Stimulated activated CD4-positive, alpha-beta T cell treated with anti-CD3 and anti-CD28 coated beads, TNF-alpha, amount 100 ng/mL, for 24 hours (primary cell): ENCODE results near the gene TSPAN32.

Experiments used
- DNase-seq, 3 experiments: peaks; one replicate each; pipeline ENCODE4 v3.0.0-alpha.2; 2020; ENCODE audit warnings: low read depth in 3 of 3

The TSPAN32 gene

DNA sequence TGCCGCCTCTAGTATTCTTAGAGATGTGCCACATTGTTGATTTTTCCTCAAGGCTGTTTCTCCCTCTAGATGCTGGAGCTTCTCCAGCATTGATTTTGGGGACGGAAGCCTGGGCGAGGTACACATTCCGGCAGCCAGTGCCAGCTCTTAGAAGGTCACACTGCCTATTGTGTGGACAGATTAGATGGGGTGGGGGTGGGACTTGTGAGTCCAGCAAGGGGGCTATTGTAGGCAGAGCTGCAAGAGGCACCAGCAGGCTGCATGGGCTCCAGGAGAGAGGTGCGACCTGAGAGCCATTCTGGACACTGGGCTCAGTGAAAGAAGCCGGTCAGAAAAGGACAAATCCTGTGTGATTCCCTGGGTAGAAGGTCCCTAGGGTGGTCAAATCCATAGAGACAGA lies 12.5 kb upstream of the TSPAN32 start:
- DNase-seq: no peak

DNA sequence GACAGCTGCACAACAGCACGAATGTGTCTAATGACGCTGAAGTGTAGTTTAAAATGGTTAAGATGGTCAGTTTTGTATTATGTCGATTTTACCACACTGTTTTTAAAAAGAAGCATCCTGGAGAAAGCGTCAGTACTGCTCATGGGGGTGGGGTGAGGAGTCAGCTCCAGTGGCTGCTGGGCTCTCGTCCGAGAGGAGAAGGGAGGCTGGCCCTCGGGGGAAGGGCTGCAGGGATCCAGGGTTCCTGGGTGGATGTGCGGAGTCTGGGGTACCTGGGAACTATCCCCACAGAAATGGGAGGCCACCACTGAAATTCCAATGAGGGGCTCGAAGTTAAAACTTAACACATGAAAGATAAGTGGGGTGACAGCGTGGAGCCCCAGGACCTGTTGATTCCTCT lies 12.0 kb upstream of the TSPAN32 start:
- no peak for DNase-seq

DNA sequence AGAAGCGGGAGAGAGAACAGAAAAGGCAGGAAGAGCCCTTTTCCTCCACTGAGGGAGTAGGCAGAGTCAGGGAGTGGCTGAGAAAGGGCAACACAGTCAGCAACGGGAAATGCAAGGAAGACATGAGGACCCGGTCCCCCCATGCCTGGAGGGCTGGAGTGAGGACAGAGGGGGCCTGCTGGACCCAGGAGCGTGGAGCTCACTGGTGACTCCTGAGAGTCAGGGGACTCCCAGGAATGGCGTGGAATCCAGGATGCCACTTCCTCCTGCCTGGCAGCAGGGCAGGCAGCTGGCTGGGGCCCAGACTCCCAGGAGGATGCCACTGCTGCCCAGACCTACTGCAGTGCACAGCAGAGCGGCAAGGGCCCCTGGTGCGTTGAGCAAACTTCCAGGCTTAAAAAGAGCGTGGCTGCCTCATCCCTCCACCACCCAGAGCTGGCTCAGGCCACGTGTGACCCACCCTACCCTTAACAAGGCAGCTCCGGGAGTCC lies 11.4 kb upstream of the TSPAN32 start:
- DNase-seq: no peak

DNA sequence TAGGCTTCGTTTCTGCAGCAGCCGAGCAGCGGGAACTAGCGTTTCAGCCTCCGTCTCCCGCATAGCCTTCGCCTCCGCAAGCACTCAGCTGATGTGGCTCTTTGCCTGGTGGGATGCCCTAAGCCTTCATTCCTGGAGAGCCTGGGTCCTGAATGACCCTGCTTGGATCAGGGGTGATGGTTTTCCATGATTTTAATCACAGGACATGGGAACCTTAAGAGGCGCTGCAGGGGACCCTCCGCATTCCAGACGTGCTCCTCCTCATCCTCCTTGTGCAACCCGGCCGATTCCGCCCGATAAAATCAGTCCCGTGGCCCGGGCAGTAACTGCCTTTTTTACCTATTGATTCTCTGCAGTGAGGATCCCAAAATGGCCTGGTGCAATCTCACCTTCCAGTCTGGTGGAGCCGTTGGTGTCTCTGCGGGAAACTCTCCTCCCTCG lies 8.3 kb upstream of the TSPAN32 start:
- DNase-seq: no peak

DNA sequence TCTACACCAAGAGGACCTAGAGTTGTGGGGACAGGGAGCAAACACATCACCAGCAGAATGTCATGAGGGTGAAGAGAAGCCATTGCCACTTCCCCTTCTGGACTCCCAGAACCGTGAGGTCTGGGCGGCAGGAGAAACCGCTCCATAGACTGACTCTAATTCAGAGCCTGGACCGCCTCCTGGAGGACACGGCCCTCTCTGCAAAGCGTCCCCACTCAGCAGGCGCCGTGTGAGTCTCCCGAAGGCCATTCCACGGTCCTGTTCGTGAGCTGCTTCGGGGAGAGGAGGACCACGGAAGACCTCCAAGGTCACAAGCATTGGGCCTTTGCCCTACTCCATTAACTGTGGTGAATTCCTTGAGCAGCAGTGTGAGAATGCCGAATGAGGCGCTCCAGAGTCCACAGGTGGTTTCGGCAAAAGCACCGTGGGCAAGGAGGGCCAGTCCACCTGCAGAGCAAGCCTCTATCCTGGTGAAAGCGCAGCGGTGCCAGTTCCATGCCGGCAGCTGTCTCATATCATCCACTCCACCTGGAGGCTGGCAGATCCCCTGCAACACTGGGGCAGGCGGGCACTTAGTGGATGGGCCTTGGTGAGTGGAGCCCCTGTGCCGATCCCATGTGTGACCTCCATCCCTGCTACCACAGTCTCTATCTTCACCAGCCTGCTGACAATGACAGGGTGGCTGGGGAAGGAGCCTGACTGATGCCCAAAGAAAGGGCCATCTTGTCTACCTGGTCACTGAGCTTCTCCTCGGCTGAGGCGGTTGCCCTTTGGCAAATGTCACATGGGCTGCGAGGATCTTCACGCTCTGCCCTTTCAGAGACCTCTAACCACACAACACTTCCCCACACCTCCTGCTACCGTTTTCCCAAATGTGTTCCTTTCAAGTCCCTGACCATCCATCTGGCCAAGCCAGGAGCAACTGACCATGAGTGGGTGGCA lies 7.6 kb upstream of the TSPAN32 start:
- no peak for DNase-seq

DNA sequence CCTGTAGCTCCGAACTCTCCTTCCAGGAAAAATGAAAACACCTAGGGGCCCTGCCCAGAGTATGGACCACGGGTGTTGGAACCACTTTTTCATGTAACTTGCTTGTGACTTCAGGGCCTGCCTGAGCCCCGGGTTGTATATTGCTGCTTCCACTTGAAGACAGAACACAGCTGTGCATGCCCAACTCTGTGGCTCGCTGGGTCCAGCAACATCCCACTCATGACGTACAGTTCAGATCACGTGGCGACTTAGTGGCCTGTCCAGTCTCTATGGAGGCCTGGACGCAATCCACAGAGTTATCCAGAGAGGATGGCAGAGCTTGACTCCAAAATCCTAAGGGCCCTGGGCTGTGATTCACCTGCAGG lies 6.9 kb upstream of the TSPAN32 start:
- DNase-seq: no peak

DNA sequence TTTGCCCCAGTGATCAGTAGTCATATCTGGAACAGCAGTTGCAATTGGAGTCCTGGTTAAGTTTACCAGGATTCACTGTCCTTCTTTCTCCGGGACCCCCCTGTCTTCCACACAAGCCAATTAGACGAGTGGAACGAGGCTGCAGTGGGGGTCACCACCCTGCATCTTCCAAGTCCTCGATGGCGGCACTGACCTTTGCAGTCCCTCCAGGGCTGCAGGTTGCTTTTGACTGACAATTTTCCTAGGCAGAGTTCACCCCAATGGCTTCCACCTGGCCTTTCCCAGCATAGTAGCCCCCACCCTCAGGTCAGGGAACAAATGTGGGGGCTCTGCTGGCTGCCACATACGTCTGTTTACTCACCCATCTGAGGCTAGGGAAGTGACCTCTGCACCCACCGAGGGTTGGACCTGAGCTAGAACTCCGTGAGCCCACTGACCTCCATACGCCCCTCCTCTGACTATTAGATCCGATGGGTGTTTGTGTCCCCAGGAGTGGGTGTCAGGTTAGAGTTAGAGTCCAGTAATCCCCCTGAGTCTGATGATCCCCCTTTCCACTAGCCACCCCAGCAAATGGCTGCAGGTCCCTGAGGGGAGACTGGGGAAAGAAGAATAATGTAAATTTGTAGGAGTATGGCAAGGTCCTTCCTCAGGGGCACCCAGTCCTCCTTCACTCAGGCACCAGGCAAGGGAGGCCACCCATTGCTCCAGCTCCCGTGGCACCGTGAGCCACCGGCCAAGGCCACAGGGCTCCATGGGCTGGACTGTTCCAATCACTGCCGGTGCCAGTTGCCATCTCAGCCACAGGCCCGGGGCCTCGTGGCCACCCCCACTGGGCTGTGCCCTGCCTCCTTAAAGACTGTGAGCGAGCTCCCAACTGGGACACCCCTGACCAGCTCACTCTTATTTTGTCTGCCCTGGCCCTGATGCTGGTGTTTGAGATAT lies 5.6 kb upstream of the TSPAN32 start:
- DNase-seq: no peak

DNA sequence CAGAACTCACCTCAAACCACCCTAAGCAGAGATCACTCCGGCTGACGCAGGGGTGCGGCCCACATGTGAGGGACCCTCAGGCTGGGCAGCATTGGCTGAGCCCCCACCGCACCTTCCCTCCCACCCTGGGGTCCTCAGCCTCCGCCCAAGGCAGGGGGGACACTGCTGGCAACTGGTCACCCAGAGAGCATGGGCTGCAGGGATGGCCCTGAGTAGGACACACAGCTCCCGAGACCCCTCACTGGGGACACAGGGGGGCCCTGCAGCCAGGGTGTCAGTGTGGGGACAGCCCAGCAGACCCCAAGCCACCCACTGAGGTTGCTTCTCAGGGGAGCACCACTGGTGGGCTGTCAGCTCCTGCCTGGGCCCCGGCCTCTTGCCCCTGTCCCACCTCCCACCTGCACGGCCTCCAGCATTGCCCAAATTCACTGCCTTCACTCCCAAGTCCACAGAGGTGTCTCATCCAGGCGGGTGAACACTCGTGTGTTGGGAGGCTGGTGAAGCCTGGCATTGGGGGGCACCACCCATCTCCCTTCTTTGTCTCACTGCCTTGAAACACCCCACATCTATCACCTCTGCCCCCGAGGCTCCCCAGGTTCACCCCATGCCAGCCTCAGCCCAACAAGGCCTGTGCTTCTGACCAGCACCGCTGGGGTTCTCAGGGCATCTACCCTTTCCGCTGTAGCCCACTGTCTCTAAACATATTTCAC lies 4.7 kb upstream of the TSPAN32 start:
- DNase-seq: no peak

DNA sequence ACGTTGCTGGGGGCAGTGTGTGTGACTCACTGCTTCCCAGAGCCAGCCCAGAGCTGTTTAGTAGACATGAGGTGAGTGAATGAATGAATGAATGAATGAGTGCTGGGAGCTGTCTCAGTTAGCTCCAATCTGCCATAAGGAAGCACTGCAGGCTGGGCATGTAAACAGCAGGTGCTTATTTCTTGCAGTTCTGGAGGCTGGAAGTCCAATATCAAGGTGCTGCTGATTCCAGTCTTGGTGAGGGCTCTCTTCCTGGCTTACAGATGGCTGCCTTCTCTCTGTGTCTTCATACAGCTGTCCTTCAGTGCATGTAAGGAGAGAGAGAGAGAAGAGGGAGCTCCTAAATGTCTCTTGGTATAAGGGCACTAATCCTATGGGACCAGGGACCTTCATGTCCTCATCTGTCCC lies 4.2 kb upstream of the TSPAN32 start:
- DNase-seq: no peak

DNA sequence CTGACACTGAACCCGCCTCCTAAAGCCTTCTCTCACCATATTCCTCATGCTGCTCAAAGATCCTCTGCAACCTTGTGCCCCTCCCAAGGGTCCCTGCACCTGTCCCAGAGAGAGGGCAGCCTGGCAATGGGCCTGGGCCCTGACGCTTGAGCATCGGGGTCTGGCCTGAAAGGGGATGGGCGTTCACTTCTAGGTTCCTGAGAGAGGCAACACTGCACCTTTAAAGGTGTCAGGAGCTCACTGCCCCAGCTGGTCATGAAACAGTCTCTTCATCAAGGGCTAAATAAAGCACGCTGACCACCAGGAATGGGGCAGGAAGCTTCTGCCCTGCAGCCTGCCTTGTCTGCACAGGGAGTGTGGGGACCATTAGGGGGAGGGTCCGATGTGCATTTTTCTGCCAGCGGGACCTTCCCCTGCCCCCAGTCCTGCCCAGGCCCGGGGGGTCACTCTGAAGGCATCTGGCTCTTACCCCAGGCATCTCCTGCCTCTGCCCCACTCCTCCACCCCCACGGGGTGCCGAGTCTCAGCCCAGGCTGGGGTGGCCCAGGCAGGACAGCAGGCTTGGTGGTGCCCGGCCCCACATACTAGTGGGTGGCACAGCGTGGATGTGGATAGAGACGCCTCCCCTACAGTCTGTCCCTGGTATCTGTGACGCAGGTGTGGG lies 3.5 kb upstream of the TSPAN32 start:
- no peak for DNase-seq

DNA sequence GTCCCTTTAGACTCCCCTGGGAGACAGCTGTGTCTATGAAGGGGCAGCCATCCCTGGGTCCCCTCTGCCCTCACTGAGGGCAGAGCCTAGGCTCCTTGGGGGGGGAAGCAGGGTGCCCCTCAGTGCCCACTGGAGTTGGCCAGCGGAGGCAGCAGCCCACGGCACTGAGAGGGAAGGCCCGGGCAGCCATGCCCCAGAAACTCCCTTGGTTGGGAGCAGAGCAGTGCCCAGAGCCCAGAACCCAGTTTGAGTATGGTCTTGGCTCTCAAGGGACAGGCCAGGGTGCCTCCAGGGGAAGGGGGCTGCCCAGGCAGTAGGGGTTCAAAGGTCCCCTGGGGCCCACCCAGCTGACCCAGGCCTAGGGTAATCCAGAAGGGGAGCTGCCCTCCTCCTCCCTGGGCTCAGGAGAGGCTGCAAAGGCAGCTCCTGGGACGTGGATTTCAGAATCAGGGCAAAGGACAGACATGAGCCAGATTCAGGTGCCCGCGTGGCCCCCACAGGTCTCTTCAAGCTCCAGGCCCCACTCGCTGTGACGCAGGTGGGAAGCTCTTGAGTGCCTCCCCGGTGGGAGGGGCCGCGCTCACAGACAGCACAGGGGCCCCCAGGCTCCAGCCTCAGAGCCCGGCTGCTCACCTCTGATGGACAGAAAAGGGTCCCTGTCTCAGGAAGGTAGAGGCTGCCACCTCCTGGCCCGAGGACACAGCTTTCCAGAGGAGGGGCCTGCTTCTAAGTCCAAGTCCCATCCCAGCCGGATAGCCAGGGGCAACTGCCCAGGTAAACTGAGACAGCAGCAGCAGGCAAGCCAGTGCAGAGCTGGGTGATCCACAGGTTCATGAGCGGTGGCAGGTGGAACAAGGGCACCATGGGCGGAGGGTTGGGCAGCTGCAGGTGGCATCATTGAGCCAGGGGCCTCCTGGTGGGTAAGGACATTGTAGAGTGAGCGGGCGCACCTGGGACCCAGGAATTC lies 2.7 kb upstream of the TSPAN32 start:
- peak in 1 of 3 experiments; percentile 22 for DNase-seq

DNA sequence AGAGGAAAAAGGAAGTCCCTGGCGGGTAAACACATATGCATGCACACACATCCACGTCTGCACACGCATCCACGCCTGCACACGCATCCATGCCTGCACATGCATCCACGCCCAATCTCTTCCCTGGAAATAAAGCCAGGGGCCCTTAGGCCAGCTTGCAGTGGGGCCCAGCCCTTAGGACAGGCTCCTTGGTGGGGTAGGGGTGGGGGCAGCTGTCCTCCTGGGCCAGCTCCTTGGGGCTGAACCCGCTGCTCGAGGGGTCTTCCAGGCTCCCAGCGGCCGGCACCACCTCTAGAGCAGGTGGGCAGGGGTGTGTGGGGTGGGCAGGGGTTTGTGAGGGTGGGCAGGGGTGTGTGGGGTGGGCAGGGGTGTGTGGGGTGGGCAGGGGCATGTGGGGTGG lies 2.0 kb upstream of the TSPAN32 start:
- DNase-seq: no peak

DNA sequence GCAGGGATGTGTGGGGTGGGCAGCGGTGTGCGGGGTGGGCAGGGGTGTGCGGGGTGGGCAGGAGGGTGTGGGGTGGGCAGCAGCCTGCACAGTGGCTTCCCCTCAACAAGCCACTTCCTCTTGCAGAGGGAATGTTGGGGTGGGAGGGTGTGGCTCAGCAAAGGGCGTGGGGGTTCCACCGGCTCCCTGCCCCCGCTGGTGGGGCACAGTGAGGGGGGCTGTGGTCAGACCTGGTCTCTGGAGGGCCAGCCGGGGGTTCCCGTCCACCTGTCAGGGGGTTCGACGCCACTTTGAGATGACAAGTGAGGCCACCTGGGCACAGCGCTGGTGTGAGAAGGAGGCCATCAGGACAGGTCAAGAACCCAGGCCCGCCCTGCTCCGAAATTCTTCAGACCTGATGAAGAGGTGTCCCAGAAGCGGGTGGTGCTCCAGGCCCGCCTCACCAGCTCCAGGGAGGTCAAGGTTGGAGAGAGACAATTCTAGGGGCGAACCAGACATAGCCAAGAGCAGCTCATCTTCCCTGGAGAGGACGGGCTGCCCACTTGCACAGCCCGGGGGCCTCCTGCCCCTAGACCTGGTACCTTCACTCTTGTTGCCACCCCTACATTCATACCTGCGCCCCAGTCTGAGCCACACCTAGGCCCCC lies 1.4 kb upstream of the TSPAN32 start:
- no peak for DNase-seq

DNA sequence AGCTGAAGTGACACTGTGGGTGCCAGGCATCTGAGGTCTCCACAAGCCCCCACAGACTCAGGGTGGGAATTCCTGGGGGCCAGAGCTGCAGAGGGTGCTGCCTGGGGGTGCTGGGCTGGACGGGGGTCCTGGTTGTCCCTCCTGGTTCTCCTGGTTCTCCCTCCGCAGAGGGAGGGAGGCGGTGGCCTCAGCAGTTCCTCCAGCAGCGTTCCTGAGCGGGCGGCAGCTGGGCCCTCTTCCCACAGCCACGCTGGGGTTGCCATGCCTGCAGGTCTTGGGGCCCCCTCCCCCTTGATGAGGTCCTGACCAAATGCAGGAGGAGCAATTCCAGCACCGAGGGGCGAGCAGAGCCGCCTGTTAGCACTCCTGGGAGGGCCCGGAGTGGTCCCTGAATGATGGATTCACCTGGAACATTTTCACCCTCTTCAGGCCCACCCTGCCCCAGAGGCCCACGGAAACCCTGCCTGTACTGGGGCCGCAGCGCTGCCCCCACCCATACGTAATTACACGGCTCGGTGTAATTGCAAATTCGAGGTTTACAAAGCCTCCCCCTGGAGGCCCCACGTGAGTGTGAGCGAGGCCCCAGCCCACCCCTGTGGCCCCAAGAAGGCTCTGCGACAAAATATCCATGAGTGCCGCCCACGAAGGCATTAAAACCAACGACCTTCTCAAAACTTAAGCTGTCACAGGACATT lies 730 bp upstream of the TSPAN32 start:
- no peak for DNase-seq

DNA sequence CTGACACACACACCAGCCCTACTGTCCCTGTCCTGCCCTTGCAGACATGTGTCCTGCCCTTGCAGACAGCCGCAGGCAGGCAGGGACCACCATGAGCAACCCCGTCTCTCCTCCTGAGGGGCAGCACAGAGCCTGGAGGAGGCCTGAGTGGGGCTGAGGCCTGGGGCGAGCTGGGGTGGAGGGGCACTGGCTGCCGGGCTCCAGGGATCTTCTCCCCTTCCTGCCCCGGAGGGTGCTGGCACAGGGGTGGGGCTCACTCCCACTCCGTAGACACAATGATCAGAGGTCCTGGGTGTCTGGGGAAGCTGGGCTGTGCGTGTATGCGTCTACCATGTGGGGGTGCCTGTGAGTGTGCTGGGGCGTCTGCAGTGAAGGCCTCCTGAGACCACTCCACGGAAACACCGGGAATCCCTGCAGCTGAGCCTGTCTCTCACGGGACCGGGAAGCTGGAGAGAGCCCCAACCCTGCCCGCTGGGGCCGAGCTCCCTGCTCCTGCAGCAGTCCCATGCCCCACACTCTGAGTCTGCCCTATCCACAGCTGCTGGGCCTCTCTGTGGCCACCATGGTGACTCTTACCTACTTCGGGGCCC lies 588 bp downstream of the TSPAN32 start:
- peak in 1 of 3 experiments; percentile 24 for DNase-seq

DNA sequence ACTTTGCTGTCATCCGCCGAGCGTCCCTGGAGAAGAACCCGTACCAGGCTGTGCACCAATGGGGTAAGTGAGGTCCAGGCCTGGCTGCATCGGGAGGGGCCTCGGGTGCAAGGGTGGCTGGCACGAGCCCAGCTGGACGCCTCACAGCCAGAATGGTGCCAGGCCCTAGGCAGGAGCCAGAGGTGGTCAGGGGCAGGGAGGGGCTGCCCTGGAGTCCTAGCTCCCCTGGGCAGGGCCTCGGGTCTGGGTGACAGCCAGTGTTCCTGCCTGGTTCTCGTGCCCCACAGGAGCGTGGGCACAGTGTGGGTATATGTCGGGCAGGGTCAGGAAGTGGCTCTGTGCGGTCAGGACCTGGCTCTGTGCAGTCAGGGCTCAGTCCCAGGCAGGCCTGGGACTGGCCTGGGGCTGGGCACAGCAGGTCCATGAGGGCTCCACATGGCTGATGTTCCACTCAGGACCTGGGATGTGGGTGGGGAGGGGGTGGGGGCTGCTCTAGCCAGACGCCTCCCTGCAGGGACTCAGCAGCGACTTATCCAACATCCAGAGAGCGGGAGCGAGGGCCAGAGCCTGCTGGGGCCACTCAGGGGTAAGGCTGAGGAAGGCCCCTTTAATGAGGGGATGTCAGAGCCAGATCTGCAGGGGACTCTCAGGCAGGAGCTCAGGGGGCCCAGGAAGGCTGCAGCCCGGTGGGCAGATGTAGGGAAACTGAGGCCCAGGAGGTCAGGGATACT lies 1.2 kb downstream of the TSPAN32 start:
- DNase-seq: no peak

DNA sequence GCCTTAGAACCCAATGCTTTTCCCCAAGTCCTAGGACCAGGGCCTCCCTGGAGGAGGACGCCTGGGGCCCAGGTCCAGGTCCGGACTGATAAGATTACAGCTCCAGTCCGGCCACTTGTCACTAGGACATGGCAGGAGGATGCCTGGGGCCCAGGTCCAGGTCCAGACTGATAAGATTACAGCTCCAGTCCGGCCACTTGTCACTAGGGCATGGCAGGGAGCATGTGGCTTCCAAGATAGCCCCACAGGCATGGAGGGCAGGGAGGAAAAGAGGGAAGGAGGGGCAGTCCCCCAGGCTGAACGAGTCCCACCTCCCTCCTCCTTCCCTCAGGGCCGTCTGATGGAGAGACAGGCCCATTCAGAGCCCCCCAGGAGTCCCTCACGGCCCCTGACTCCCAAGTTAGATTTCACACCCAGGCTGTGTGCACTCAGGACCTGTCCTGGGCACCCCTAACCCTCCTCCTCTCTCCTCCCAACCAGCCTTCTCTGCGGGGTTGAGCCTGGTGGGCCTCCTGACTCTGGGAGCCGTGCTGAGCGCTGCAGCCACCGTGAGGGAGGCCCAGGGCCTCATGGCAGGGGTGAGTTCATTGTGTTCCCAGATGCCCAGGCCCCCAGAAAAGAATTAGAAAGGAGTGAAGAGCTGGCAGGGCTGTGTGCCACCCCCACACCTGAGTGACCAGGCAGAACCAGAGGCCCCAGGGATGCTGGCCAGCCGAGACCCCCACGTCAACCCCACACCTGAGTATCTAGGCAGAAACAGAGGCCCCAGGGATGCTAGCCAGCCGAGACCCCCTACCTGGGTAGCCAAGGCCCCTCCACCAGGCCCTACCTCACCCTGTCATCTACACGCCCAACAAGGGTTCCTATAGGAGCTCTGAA lies 2.1 kb downstream of the TSPAN32 start:
- no peak for DNase-seq
